Urothelium cell line (cell line): ENCODE data around the gene BRPF3.

Experiments used
- DNase-seq: peaks from one replicate; pipeline ENCODE4 v3.0.0; 2011; ENCODE audit warnings: low spot score, mixed read lengths
- FAIRE-seq: peaks from 2 replicates; lab custom pipeline; 2011; peaks lifted over from hg19 to GRCh38; lab: Jason Lieb, UNC

The BRPF3 gene

GRCh38 chr6:36266913-36267644, 70.5 kb downstream of the BRPF3 start:
- DNase-seq (no peak), FAIRE-seq (no peak)

GRCh38 chr6:36267731-36268477, 71.4 kb downstream of the BRPF3 start:
- no peak for FAIRE-seq
- no peak for DNase-seq

- no peak for DNase-seq
- no peak for FAIRE-seq
These were observed 72.1 kb downstream of the BRPF3 start for GRCh38 chr6:36268478-36269275.

GRCh38 chr6:36269834-36270705, 73.5 kb downstream of the BRPF3 start, which contains the start of gene PNPLA1:
Gene PNPLA1, plus strand, starts transcription at chr6:36270060. Its CDS starts 400 bp downstream, at chr6:36270460.
- DNase-seq (no peak), FAIRE-seq (no peak)

GRCh38 chr6:36272234-36272633, 75.7 kb downstream of the BRPF3 start:
- DNase-seq = no peak
- FAIRE-seq = no peak

- DNase-seq (no peak), FAIRE-seq (no peak)
These were observed 76.5 kb downstream of the BRPF3 start for GRCh38 chr6:36273067-36273466.

- FAIRE-seq = no peak
These were observed 77.4 kb downstream of the BRPF3 start for GRCh38 chr6:36273802-36274514.

GRCh38 chr6:36276581-36277536, 80.3 kb downstream of the BRPF3 start:
- FAIRE-seq (no peak), DNase-seq (no peak)

More at GRCh38 chr6:36273802-36274514, 77.4 kb downstream of the BRPF3 start:
- DNase-seq = no peak

GRCh38 chr6:36277946-36278470, 81.5 kb downstream of the BRPF3 start:
- DNase-seq = no peak
- FAIRE-seq = no peak

- FAIRE-seq (no peak), DNase-seq (no peak)
These were observed 83.9 kb downstream of the BRPF3 start for GRCh38 chr6:36280467-36280866.

GRCh38 chr6:36280983-36281382, 84.4 kb downstream of the BRPF3 start:
- no peak for DNase-seq

More at GRCh38 chr6:36280983-36281382, 84.4 kb downstream of the BRPF3 start:
- FAIRE-seq = no peak
